Measurements from ENCODE around the gene PRR7.
"Not testable (repeated sequence)": the region's sequence is repeated elsewhere in the genome, so short reads cannot be mapped to it uniquely, and the experiment has no call there.

- TF ChIP-seq CTCF (IDR thresholded peaks at IDR 0.05; ENCODE audit: low read depth, low read length, missing input control); TAF1 (conservative IDR thresholded peaks at IDR 0.05); NR2F2 (IDR thresholded peaks at IDR 0.05); EGR1 (IDR thresholded peaks at IDR 0.05; ENCODE audit: low read depth in 2 of 2); YY1 (IDR thresholded peaks at IDR 0.05); RAD21 (IDR thresholded peaks at IDR 0.05); ATF3 (IDR thresholded peaks at IDR 0.05); JUND (IDR thresholded peaks at IDR 0.05); HNF4G (IDR thresholded peaks at IDR 0.05); ZBTB33 (IDR thresholded peaks at IDR 0.05): not testable (repeated sequence)
- TF ChIP-seq, protein P1, sequence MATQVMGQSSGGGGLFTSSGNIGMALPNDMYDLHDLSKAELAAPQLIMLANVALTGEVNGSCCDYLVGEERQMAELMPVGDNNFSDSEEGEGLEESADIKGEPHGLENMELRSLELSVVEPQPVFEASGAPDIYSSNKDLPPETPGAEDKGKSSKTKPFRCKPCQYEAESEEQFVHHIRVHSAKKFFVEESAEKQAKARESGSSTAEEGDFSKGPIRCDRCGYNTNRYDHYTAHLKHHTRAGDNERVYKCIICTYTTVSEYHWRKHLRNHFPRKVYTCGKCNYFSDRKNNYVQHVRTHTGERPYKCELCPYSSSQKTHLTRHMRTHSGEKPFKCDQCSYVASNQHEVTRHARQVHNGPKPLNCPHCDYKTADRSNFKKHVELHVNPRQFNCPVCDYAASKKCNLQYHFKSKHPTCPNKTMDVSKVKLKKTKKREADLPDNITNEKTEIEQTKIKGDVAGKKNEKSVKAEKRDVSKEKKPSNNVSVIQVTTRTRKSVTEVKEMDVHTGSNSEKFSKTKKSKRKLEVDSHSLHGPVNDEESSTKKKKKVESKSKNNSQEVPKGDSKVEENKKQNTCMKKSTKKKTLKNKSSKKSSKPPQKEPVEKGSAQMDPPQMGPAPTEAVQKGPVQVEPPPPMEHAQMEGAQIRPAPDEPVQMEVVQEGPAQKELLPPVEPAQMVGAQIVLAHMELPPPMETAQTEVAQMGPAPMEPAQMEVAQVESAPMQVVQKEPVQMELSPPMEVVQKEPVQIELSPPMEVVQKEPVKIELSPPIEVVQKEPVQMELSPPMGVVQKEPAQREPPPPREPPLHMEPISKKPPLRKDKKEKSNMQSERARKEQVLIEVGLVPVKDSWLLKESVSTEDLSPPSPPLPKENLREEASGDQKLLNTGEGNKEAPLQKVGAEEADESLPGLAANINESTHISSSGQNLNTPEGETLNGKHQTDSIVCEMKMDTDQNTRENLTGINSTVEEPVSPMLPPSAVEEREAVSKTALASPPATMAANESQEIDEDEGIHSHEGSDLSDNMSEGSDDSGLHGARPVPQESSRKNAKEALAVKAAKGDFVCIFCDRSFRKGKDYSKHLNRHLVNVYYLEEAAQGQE (IDR thresholded peaks at IDR 0.05): not testable (repeated sequence)
These were observed 39.1 kb downstream of the PRR7 start for GRCh38 chr5:177485753-177486152.

Measured in liver (tissue), 3 donors.